ENCODE data around the gene RBM27.

DNA sequence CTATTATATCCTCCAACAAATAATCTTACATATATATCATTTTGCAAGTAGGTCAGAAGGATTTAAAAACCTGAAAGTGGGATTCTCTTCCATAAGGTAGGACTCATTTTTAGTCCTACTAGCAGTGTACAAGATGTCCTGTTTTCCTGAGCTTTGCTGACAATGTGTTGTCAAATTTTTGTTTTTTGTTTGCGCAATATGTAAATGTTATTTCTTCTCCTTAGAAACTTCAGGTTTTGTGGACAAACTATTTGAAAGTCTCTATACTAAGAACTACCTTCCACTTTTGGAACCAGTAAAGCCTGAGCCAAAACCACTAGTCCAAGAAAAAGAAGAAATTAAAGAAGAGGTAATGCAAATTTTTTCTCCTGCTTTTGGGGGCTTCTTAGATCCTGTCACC, 19.8 kb downstream of the RBM27 start:
- TF ChIP-seq, protein P1, sequence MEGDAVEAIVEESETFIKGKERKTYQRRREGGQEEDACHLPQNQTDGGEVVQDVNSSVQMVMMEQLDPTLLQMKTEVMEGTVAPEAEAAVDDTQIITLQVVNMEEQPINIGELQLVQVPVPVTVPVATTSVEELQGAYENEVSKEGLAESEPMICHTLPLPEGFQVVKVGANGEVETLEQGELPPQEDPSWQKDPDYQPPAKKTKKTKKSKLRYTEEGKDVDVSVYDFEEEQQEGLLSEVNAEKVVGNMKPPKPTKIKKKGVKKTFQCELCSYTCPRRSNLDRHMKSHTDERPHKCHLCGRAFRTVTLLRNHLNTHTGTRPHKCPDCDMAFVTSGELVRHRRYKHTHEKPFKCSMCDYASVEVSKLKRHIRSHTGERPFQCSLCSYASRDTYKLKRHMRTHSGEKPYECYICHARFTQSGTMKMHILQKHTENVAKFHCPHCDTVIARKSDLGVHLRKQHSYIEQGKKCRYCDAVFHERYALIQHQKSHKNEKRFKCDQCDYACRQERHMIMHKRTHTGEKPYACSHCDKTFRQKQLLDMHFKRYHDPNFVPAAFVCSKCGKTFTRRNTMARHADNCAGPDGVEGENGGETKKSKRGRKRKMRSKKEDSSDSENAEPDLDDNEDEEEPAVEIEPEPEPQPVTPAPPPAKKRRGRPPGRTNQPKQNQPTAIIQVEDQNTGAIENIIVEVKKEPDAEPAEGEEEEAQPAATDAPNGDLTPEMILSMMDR (IDR thresholded peaks at IDR 0.05), result no peak
- TF ChIP-seq EP300 (IDR thresholded peaks at IDR 0.05) (no peak), POLR2A (IDR thresholded peaks at IDR 0.05) (no peak)
